Measurements from ENCODE around the gene PCDH9.

DNA sequence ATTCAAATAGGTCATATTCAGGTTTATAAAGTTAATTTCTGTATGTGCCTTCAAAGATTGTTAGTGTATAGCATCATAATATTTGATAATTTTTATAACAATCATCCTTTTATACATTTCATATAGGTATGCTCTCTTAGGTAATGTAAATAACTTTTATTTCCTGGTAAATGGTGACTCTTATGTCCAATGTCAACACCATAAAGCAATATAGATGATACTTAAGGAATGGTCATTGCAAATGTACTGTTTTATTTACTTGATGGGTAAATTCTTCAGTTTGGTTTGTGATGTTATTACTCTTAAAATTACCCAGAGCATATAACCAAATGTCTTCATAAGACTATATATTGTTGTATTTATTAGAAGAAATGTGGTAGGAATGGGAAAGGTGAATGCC lies 928.7 kb downstream of the PCDH9 start:
- TF ChIP-seq, protein P1, sequence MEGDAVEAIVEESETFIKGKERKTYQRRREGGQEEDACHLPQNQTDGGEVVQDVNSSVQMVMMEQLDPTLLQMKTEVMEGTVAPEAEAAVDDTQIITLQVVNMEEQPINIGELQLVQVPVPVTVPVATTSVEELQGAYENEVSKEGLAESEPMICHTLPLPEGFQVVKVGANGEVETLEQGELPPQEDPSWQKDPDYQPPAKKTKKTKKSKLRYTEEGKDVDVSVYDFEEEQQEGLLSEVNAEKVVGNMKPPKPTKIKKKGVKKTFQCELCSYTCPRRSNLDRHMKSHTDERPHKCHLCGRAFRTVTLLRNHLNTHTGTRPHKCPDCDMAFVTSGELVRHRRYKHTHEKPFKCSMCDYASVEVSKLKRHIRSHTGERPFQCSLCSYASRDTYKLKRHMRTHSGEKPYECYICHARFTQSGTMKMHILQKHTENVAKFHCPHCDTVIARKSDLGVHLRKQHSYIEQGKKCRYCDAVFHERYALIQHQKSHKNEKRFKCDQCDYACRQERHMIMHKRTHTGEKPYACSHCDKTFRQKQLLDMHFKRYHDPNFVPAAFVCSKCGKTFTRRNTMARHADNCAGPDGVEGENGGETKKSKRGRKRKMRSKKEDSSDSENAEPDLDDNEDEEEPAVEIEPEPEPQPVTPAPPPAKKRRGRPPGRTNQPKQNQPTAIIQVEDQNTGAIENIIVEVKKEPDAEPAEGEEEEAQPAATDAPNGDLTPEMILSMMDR (conservative IDR thresholded peaks at IDR 0.05; ENCODE audit: low read depth, low read length) = no peak
- TF ChIP-seq EZH2 (IDR thresholded peaks at IDR 0.05; ENCODE audit: borderline replicate concordance, low read depth, low read length, poor library complexity, severe bottlenecking) = no peak

Data from A673 (cell line).